GM18526 (cell line): Measurements from ENCODE around the gene UCP3.

ENCODE experiments used
- POLR2A ChIP-seq: IDR thresholded peaks from 3 replicates; pipeline ENCODE4 v1.6.1; 2011; ENCODE audit not compliant: insufficient read length; ENCODE audit errors: extremely low read depth

Gene UCP3

DNA sequence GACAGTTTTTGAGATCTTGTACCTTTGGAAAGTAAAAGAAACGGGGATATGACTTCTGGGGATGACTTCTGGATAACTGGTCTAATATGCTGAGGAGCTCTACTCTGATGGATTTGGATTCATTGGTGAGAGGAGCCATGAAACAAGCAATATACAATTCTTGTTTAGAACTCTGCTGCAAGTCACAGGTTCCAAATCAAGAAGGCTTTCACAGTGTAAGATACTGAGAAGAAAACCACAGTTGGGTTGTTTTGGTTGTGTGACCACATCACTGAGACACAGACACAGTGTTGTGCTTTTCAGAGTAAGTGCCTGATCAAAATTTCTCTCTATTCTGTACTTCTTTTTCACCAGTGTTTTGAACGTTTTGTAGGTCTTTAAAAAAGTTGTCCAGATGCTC lies 13.2 kb downstream of the UCP3 start:
- no peak for TF ChIP-seq POLR2A

GRCh38 chr11:73995247-73995646 lies 13.6 kb downstream of the UCP3 start:
- no peak for TF ChIP-seq POLR2A

DNA sequence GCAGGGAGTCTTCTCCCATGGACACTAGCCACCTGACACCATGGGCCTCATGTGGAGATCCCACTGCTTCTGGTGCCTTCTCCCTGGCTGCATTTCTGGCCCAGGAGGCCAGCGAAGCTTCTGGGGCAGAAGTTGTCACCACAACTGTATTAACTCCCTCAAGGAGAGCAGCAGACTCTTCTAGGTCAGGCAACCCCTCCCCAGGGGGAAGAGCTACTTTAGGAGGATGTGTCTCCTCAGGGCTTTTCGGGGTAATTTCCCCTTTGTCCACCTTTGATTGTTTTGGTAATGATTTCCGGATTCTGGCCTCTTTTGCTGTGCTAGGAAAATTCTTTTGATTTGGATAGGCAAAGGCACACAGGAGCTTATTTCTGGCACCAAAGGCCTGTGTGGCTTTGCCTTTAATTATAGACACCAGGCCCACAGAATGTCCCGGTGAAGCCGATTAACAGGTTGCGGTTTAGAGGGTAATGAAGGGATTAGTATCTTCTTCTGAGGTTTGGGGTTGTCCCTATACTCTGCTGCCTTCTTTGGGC lies 17.3 kb downstream of the UCP3 start:
- TF ChIP-seq POLR2A = no peak

- no peak for TF ChIP-seq POLR2A
Observed at GRCh38 chr11:73990730-73991129, 18.2 kb downstream of the UCP3 start.

- no peak for TF ChIP-seq POLR2A
Observed at GRCh38 chr11:73989156-73989555, 19.7 kb downstream of the UCP3 start.

DNA sequence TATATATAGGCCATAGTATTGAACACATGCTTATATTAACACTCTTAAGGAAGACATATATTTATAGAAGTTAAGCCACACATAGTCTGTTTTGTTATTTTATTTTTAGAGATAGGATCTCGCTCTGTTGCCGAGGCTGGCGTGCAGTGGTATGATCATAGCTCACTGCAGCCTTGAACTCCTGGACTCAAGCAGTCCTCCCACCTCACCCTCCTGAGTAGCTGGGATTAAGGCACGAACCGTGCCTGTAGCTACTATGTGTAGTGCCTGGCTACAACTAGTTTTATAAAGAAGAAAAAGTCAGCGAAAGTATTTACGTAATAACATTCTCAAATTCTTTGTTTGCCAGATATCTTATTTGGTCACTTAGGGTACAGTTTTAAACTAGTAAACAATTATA lies 20.7 kb downstream of the UCP3 start:
- TF ChIP-seq POLR2A = no peak

DNA sequence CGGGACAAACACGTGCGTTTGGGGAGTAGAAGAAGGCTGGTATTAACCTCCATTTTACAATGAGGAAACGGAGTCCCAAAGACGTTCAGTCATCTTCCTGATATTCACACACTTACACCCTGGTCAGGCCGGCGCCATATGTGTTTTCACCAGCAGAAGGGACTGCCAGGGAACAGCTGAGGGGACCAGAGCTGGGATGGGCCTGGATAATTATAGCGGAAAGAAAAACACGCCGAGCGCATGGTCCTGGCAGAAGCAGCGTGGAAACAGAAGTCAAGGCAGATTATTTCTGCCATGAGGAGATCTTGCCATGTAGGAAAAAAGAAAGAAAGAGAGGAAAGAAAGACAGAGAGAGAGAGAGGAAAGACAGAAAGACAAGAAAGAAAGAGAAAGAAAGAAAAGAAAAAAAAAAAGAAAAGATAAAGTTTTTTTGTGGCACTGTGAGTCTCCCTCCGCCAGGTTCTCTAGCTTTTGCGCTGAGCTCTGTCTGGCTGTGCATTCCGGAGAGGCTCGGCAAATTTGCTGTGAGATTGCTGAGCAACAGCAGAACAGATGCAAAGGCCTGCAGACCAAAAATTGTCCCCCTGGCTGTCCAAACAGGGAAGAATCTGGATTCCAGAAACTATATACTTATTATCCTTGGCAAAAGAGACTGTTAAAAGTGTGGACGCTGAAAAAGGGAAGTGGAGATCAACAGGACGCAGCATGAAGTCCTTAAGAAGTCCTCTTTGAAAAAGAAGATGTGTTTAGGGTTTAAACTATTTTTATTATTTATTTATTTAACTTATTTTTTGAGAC lies 24.9 kb downstream of the UCP3 start:
- TF ChIP-seq POLR2A = no peak

DNA sequence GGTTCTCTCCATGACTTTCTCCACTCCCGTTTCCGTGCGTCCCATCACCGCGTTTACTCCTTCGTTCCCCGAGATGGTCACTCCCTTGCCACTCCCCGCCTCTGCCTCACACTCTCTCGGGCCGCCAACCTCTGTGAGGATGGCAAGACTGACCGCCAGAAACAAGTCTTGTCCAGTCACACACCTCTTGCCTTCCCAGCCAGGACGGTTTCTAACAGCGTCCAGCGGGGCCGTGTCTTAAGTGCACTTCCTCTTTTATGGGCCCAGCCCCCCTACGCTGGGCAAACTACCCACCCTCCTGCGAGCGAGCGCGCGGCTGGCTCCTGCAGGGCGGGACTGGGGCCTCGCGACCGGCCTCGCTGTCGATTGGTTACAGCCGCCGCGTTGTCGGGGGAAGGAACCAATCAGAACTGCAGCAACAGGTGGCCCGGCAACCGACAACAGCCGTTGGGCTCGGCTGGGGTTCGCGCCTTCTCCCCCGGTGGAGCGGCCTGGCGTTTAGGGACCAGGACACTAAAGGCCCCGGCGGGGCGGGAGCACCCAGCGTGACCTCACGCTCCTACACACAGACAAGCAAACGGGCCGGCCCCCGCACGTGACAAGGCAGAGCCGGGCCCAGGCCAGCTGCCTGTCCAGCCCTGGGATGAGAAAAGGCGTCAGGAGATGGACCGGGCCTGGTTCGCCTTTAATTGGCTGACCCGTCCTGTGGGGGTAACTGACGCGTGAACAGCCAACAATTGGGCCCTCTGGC lies 25.7 kb downstream of the UCP3 start:
- TF ChIP-seq POLR2A = peak; percentile 46

DNA sequence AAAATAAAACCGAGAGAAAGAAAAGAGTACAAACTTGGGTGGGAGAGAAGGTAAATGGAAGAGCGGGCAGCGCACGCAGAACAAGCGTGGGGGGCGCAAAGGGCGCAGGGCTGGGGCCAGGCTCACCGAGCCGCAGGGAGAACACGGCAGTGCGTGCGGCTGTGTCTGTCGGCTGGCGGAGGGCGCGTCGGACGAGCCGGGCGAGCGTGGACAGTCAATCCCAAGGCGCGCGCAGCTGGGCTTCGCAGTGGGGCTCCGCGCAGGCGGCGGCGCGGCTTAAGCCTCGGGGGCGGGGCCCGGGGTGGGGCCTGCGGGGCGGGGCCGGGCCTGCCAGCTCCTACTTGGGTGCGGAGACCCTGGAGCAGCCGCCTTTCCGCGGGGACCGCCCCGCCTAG lies 26.3 kb downstream of the UCP3 start, which contains the start of gene UCP2:
UCP2 (minus strand) TSS at position 249 of the 395 bp plus-strand sequence. CDS start 4,465 bp downstream, outside the sequence.
- TF ChIP-seq POLR2A = peak; percentile 92

GRCh38 chr11:73981051-73981805 lies 27.7 kb downstream of the UCP3 start:
- no peak for TF ChIP-seq POLR2A

DNA sequence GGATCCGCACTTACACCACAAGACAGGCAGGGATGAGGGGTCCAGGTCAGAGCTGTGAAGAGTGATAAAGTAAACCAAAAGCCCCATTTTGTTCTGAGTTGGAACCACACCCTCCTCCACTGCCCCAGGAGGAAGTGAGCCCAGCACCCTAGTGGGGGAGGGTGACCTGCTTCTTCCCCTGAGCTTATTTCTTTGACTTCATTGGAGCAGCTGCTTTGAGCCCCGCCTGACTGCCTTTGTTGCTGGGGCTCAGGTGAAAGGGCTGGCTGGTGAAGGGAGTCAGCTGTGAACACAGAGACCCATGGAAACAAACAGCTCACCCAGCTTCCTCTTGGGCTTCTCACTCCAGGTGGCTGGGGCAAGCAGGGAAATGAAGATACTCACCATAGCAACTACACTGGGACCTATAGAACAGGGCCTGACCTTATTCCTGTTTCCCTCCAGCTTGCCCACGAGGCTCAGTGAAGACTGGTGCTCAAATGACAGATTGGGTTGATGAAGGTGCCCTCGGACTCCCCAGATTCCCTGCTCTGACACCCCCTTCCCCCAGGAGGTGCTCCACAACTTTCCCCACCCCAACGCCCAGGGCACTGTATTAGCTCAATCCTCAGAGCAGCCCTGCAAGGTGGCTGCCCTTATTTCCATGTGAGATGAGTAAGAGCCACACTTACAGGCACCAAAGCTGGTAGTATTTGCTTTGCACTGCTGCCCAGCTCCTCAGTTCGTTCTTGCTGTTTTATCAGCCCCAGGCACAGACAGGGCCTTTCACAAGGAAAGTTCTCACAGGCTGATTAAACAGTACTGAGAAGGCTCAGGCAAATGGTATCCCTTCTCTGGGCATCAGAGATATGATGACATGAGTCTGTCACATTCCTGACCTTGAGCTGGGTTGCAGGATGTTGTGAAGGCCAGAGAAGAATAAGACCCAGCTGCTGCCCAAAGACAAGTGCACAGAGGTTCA lies 28.6 kb downstream of the UCP3 start:
- peak; percentile 25 for TF ChIP-seq POLR2A

DNA sequence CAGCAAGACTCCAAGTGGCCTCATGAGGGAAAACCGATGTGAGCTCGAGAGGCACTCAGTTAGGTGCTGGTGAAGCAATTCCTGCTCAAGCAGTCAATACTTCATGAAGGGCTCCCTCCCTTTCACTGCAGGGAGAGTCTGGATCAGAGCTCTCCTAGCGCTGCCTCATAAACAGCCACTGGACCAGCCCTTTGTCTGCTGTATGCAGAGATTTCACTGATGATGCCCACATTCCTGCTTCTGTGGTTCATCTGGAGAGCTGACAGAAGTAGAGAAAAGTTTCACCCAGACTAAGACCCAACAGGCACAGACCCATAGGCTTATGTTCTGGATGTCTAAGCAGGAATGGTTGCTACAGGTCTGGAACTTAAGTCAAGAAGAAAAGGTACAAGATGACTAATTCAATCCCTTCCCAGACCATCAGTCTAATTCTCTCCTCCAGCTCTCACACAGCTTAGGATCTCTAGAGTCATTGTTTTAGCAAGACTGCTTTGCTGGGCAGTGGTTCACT lies 30.3 kb downstream of the UCP3 start:
- TF ChIP-seq POLR2A = no peak

- TF ChIP-seq POLR2A = no peak
Observed at GRCh38 chr11:73977856-73978519, 30.9 kb downstream of the UCP3 start.

- no peak for TF ChIP-seq POLR2A
Observed at GRCh38 chr11:73976451-73977151, 32.3 kb downstream of the UCP3 start.

DNA sequence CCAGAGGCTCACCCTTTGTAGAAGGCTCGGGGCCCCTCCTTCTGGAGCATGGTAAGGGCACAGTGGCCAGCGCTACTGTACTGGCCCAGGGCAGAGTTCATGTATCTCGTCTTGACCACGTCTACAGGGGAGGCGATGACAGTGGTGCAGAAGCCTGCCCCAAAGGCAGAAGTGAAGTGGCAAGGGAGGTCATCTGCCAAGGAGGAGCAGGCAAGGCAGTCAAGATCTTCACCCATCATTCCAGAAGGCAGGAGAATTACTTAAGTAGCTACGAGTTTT lies 33.5 kb downstream of the UCP3 start:
- TF ChIP-seq POLR2A = no peak
